K562 (cell line): ENCODE results near the gene SAPCD1. TPM values are rescaled to one million over a fixed set of nuclear protein-coding genes. Genes with fewer than 3 reads are reported as not detected.
A peak's percentile ranks its signal among the peaks of the same experiment; 100 is the strongest.

Experiments
- BRCA1 ChIP-seq, 2 experiments: fragments of 450-650 bp in 1 of 2; sonication (generic) in 1 of 2; formaldehyde crosslinking in 1 of 2; IDR thresholded peaks; 2 replicates each; pipeline versions ENCODE4 v1.5.0 to v1.6.1; 2017 to 2020; ENCODE audit warnings: mild to moderate bottlenecking in 1 of 2, missing genetic modification reagents in 1 of 2
- CCAR2 ChIP-seq: fragments of 200-400 bp; formaldehyde crosslinking; IDR thresholded peaks from 2 replicates; pipeline ENCODE4 v1.6.1; 2017; ENCODE audit warnings: mild to moderate bottlenecking, low read depth, low read length
- CTBP1 ChIP-seq: fragments of 450-650 bp; IDR thresholded peaks from 2 replicates; pipeline ENCODE4 v1.6.1; 2016; ENCODE audit warnings: borderline replicate concordance
- HMG20A ChIP-seq: fragments of 450-650 bp; formaldehyde crosslinking; conservative IDR thresholded peaks from 2 replicates; pipeline ENCODE4 v1.4.0; 2020; ENCODE audit warnings: mild to moderate bottlenecking, mixed read lengths
- JUND ChIP-seq, 2 experiments: IDR thresholded peaks; 2 replicates in 1 of 2; 3 replicates in 1 of 2; pipeline ENCODE4 v1.6.1; 2011; ENCODE audit warnings: borderline replicate concordance in 2 of 2, low read depth in 2 of 2, low read length in 2 of 2, improper control_type of control experiment in 1 of 2, missing biosample characterization in 1 of 2, missing genetic modification characterization in 1 of 2, missing genetic modification reagents in 1 of 2
- MAFG ChIP-seq: fragments of 450-650 bp; conservative IDR thresholded peaks from 2 replicates; pipeline ENCODE4 v1.6.1; 2016; ENCODE audit warnings: missing genetic modification characterization, missing compliant biosample characterization
- MNT ChIP-seq, 2 experiments: fragments of 450-650 bp; conservative IDR thresholded peaks; 2 replicates each; pipeline ENCODE4 v1.6.1; 2017; ENCODE audit warnings: mild to moderate bottlenecking in 2 of 2, moderate library complexity in 2 of 2
- NR4A1 ChIP-seq, 2 experiments: fragments of 250-450 bp in 1 of 2; fragments of 450-650 bp in 1 of 2; sonication (Bioruptor Pico) in 1 of 2; IDR thresholded peaks; 2 replicates each; pipeline versions ENCODE4 v1.4.0 to v1.6.1; 2016 to 2020; ENCODE audit warnings: mild to moderate bottlenecking in 2 of 2, missing compliant biosample characterization in 1 of 2, missing genetic modification characterization in 1 of 2, moderate library complexity in 1 of 2
- PBX2 ChIP-seq, 2 experiments: IDR thresholded peaks in 1 of 2; conservative IDR thresholded peaks in 1 of 2; 2 replicates each; pipeline ENCODE4 v1.6.1; 2016; ENCODE audit warnings: low read depth in 2 of 2, mild to moderate bottlenecking in 1 of 2, missing compliant biosample characterization in 1 of 2, missing genetic modification characterization in 1 of 2, moderate library complexity in 1 of 2
- PHB ChIP-seq: fragments of 250-450 bp; sonication (Bioruptor Pico); IDR thresholded peaks from 2 replicates; pipeline ENCODE4 v1.5.0; 2021
- RBFOX2 ChIP-seq: fragments of 200-400 bp; formaldehyde crosslinking; IDR thresholded peaks from 2 replicates; pipeline ENCODE4 v1.6.1; 2017; ENCODE audit warnings: low read depth, mild to moderate bottlenecking, low read length, moderate library complexity
- RBM14 ChIP-seq: fragments of 200-400 bp; formaldehyde crosslinking; IDR thresholded peaks from 2 replicates; pipeline ENCODE4 v1.6.1; 2018; ENCODE audit warnings: low read depth, mild to moderate bottlenecking, low read length, moderate library complexity, borderline replicate concordance; ENCODE audit not compliant: insufficient read depth
- SLC30A9 ChIP-seq: fragments of 250-450 bp; sonication (Bioruptor Pico); IDR thresholded peaks from 2 replicates; pipeline ENCODE4 v1.8.0; 2022; ENCODE audit warnings: mild to moderate bottlenecking, moderate library complexity
- SMAD4 ChIP-seq: fragments of 250-450 bp; sonication (Bioruptor Pico); conservative IDR thresholded peaks from 2 replicates; pipeline ENCODE4 v1.8.0; 2021; ENCODE audit warnings: inconsistent platforms, mild to moderate bottlenecking, moderate library complexity
- TOE1 ChIP-seq, 2 experiments: fragments of 450-650 bp in 1 of 2; sonication (generic) in 1 of 2; formaldehyde crosslinking in 1 of 2; IDR thresholded peaks; 2 replicates each; pipeline versions ENCODE4 v1.7.1 to v1.8.0; 2016 to 2022; ENCODE audit warnings: borderline replicate concordance in 2 of 2, mild to moderate bottlenecking in 2 of 2, antibody characterized with exemption in 1 of 2, inconsistent platforms in 1 of 2, low read depth in 1 of 2, missing genetic modification reagents in 1 of 2, moderate library complexity in 1 of 2
- U2AF1 ChIP-seq: fragments of 200-400 bp; formaldehyde crosslinking; optimal IDR thresholded peaks from 2 replicates; pipeline ENCODE3; 2017; ENCODE audit warnings: mild to moderate bottlenecking, low read depth, low read length, moderate library complexity
- ZNF24 ChIP-seq: fragments of 450-650 bp; IDR thresholded peaks from 2 replicates; pipeline ENCODE4 v1.6.1; 2016
- ZNF316 ChIP-seq: fragments of 450-650 bp; IDR thresholded peaks from 2 replicates; pipeline ENCODE4 v1.6.1; 2016
- polyA plus RNA-seq, 8 experiments: library from polyadenylated mRNA; depleted of rRNA in 4 of 8; stranded (reverse) in 5 of 8; unstranded in 3 of 8; fragments of >200 nt; fragmentation: Nextera tagmentation in 2 of 8; fragmentation: Illumina TruSeq in 1 of 8; extraction: Ambion mirVana in 2 of 8; extraction: Trizol in 1 of 8; gene quantifications; 2 replicates each; pipeline versions ENCODE4 v1.2.1 to v1.2.3, GENCODE V29; 2011 to 2014; ENCODE audit warnings: inconsistent platforms in 1 of 8, missing spikeins in 1 of 8
- total RNA-seq, 7 experiments: library from RNA; depleted of rRNA in 6 of 7; stranded (reverse); fragments of >200 nt in 6 of 7; fragmentation: Illumina TruSeq in 2 of 7; extraction: Trizol in 2 of 7; gene quantifications; 2 replicates each; pipeline versions ENCODE4 v1.2.1 to v1.2.3, GENCODE V29; 2011 to 2021; ENCODE audit warnings: low replicate concordance in 1 of 7
- TF ChIP-seq, protein P1 (sequence below): sonication (generic); formaldehyde crosslinking; IDR thresholded peaks from 2 replicates; pipeline ENCODE4 v1.8.1; 2023; ENCODE audit warnings: mild to moderate bottlenecking, missing genetic modification reagents

Gene SAPCD1
- total and polyA plus RNA-seq, 9 of the 15 experiments (the other 6 are each of a cell fraction or from before 2014, with no cell fraction given): 2.6 to 30.2 (median 7.4) TPM

GRCh38 chr6:31806470-31807272 is 44.2 kb downstream of the SAPCD1 start, which contains the start of gene LSM2 (continued):
- TF ChIP-seq JUND (IDR thresholded peaks at IDR 0.05; ENCODE audit: borderline replicate concordance, low read depth, low read length) (peak; percentile 58), JUND (tag; IDR thresholded peaks at IDR 0.05; ENCODE audit: borderline replicate concordance, low read depth, low read length) (peak; percentile 72; the same call in 1 of the 3 replicates), PBX2 (CRISPR knock-in tag; IDR thresholded peaks at IDR 0.05; ENCODE audit: low read depth) (no peak), PBX2 (tag; conservative IDR thresholded peaks at IDR 0.05; ENCODE audit: low read depth) (no peak), ZNF316 (0 out of 2 replicates have a peak, but pooled peaks have one; percentile 19), SLC30A9 (CRISPR knock-in tag) (no peak), MNT (conservative IDR thresholded peaks at IDR 0.05) (no peak), BRCA1 (IDR thresholded peaks at IDR 0.05) (no peak), BRCA1 (CRISPR knock-in tag; IDR thresholded peaks at IDR 0.05) (no peak), RBM14 (peak; percentile 95; the same call in 1 of the 2 replicates), MAFG (tag) (no peak), SMAD4 (CRISPR knock-in tag) (peak; percentile 95), HMG20A (CRISPR knock-in tag) (peak; percentile 70; the same call in 1 of the 2 replicates), CTBP1 (peak; percentile 98), ZNF24 (peak; percentile 89), PHB (CRISPR knock-in tag) (peak; percentile 83; the same call in 1 of the 2 replicates), CCAR2 (no peak), TOE1 (IDR thresholded peaks at IDR 0.05; ENCODE audit: borderline replicate concordance) (peak; percentile 78; the same call in 1 of the 2 replicates), TOE1 (CRISPR knock-in tag; IDR thresholded peaks at IDR 0.05; ENCODE audit: borderline replicate concordance, low read depth) (no peak), NR4A1 (CRISPR knock-in tag; IDR thresholded peaks at IDR 0.05) (no peak), NR4A1 (tag; IDR thresholded peaks at IDR 0.05) (peak; percentile 53; the same call in 1 of the 2 replicates), U2AF1 (peak; percentile 70), RBFOX2 (peak; percentile 98)
- TF ChIP-seq, protein P1, sequence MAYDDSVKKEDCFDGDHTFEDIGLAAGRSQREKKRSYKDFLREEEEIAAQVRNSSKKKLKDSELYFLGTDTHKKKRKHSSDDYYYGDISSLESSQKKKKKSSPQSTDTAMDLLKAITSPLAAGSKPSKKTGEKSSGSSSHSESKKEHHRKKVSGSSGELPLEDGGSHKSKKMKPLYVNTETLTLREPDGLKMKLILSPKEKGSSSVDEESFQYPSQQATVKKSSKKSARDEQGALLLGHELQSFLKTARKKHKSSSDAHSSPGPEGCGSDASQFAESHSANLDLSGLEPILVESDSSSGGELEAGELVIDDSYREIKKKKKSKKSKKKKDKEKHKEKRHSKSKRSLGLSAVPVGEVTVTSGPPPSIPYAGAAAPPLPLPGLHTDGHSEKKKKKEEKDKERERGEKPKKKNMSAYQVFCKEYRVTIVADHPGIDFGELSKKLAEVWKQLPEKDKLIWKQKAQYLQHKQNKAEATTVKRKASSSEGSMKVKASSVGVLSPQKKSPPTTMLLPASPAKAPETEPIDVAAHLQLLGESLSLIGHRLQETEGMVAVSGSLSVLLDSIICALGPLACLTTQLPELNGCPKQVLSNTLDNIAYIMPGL (CRISPR knock-in tag): peak; percentile 98
